Measurements from ENCODE around the gene DEFB114.

DEFB114 gene

DNA sequence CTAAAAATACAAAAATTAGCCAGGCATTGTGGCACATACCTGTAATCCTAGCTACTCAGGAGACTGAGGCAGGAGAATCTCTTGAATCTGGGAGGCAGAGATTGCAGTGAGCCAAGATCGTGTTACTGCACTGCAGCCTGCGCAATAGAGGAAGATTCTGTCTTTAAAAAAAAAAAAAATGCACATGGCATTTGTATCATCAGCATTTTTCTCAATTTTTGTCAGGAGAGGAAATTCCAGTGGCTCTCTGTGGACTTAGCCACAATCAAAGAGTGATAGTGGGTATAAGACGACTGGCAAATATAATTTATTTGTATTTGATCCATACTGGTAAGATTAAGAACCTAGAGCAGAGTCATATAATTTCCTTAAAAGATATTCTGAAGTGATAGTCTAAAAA is 28.6 kb downstream of the DEFB114 start:
- DNase-seq: no peak

DNA sequence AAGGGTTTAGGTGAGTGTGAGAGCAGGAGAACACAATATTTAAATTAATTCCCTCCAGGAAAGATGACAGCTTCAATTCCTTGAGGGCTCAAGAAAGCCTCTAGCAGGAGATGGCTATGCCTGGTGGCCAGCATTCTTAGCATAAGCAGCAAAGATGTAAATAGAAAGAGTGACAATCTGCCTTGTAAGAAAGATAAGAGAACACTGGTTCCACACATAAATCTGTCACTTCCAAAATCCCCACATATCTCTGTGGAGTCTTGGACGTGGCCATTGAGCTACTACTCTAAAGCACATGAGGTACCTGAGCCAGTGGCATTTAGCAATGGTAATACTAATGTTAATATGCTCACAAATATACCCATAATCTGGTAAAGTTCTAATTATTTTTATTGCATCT is 29.2 kb downstream of the DEFB114 start:
- no peak for DNase-seq

DNA sequence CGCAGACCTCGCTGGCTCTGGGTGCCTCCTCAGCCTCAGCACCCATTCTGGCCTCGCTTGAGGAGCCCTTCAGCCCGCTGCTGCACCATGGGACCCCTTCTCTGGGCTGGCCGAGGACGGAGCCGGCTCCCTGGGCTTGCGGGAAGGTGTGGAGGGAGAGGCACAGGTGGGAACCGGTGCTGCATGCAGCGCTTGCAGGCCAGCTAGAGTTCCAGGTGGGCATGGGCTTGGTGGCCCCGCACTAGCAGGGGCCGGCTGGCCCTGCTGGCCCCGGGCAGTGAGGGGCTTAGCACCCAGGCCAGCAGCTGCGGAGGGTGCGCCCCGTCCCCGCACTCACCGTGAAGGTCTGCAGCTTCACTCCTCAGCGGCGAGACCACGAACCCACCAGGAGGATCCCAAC is 30.4 kb downstream of the DEFB114 start:
- no peak for DNase-seq

DNA sequence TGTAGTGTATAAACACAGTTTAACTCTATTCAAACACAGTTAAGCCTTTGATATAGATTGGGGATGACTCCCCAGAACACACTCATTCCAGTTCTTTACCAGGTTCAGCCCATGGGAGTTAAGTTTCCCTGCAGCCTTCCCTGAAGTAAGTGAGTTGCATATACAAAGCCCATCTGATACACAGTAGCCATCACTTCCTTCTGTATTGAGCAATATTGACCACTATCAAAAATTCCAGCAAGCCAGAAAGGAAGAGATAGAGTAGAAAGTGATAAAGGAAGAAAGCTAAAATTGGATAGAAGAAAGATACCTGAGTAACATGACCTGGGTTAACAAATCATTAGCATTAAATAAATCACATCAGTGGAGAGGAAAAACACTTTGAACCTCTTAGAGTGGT is 34.6 kb downstream of the DEFB114 start:
- DNase-seq: no peak

DNA sequence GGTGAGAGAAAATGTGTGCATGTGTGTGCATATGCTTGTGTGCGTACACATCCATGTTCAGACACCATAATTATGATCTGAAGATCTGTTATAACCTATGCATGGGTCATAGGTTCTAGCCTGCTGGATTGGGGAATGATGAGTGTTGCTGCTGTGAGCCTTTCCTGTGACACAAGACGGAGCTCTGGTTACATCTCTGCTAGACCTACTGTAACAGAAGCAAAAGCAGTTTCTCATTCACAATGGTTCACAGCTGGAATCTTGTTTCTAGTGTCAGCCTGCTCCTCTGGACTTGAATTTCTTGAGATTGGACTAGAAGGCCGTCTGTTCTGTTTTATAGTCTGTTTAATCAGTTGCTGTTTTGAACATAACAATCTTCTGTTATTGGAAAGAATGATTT is 40.1 kb downstream of the DEFB114 start:
- DNase-seq: no peak

DNA sequence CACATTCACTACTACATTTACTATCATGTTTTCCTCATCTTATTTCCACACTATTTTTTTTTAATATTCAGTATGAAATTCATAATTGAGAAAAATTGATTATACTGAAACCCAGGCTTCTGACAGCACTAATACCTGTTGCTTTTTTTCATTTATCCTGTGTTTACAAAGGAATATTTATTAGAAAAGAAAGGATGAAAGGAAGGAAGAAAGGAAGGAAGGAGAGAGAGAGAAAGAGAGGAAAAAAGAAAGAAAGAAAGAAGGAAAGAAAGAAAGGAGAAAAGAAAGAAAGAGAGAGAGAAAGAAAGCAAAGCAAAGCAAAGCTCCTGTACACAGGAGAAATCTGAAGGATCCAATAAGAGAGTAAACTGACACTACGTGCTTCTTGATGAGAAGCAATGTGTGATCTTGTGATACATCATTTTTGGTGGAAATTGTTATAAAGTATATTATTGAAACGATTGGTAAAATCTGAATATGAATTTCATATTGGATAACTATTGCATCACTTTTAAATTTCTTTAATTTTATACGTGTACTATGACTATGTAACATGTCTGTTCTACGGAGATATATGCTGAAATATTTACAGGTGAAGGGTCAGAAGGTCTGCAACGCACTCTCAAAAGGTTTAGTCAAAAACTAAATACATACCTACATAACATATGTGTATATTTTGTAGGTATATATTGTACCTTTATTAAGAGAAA is 43.9 kb downstream of the DEFB114 start:
- no peak for DNase-seq

DNA sequence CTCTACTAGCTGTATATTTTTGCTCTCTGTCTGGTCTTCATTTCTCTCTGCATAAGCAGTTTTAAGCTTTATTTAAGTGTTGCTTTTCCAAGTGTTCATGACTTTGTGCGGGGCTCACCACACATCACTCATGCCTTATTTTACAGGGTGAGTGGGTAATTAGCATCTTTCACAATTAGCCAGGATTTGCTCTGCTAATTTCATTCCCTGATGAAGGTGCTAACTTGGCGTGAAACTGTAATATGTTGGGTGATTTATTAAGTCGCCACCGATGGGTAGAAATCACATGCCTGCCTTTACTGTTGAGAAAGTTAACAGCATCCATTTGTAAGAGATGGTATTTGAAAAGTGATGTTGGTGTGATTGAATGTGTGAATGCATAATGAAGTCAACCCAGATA is 44.7 kb downstream of the DEFB114 start:
- no peak for DNase-seq

DNA sequence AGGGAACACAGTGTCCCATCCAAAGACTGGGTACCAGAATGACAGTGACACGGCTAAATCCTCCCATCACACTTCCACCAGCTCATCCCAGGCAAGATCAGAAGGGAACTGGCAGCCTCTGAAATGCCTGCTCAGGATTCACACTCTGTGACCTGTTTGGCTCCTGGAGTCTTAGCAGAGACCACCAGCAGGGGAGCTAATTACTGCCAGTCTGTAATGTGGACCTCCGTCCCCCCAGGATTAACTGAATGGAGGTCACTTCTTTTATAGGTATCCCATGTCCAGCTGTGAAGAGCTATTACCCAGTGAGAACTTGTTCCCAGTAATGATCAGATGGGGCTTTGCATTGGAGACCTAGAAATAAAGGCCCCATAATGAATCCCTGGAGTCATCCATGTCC is 45.2 kb downstream of the DEFB114 start:
- DNase-seq: no peak

DNA sequence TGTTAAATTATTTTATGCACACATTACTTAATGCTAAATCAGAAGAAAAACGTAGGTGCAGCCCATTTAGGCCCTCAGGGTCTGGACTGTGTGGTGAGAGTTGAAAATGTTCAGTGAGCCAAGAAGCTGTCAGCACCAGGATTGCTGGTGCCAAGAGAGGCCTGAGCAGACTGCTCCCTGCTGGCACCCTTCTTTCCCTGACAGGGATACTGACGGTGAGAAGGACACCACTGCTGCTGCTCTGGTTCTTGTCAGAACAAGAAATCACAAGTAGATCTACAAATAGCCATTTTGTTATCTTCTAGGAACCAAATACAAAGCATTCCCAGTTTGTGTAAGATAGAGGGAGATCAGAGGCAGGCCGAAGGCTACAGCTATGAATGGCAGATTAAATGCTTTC is 48.9 kb downstream of the DEFB114 start:
- peak in 1 of 14 donors; percentile 53 for DNase-seq

DNA sequence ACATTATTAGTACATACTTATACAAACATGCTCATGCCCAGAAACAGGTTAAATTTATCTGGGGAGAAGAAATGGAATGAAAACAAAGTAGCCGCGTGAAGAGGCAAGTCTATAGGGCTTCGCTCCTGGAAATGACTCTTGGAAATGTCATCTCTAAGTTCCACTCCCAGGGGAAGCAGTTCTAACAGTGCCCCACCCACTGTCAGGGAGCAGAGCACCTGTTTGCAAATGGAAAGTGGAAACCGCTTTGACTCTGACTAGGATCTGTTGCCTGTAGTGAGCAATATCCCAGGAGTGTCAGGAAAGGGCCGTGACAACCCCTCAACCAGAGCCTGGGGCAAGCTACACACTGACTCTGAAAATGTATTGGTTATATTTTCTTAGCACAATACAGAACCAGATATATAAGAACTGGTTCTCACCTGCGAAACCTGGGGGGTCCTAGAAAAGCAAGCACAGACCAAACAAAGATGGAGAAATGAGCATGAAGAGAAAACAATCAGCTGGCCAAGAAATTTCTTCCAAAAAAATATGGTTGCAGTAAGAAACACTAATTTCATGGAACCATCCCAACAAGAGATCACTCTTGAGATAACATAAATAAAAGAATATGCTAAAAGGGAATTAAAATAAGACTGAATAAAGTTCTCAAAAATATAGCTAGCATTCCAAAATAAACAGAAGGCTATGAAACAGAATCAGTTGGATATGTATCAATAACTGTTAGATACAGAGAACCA is 50.2 kb downstream of the DEFB114 start:
- no peak for DNase-seq

DNA sequence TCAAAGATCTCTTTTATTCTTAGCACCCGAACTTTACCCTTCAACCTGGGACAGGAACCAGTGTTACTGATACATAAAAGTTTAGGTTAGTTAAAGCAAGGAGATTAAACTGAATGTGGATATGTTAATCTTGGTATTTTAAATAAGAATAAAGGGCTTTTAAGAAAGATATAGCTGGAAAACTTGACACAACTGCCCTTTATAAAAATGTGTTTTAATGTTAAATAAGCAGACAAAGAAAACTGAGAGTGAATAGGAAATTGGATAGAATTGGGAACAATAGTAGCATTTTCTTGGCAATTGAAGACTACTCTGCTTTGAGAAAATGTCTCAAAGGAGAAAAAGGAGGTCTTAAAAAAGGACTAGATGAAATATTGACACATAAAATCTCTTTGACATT is 51.8 kb downstream of the DEFB114 start:
- DNase-seq: no peak

DNA sequence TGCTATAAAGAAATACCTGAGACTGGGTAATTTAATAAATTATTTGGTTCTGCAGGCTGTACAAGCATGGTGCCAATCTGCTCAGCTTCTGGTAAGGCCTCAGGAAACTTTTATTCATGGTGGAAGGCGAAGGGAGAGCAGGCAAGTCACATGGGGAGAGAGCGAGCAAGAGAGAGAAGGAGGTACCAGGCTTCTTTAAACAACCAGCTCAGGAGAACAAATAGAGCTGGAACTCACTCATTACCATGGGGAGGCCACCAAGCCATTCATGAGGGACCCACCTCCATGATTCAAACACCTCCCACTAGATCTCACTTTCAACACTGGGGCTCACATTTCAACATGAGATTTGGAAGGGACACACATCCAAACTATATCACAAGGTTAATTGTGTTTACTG is 52.7 kb downstream of the DEFB114 start:
- DNase-seq: no peak
